Activated CD8-positive, alpha-beta T cell treated with anti-CD3 and anti-CD28 coated beads for 36 hours (primary cell): ENCODE measurements around the gene SLC6A1. TPM values are rescaled to one million over a fixed set of nuclear protein-coding genes. Genes with fewer than 3 reads are reported as not detected.

Source experiments
- ATAC-seq: fragments of 200-7000 bp; cut with Tn5 transposase; one replicate; pipeline ENCODE4 v1.10.0; 2021; ENCODE audit warnings: mild to moderate bottlenecking, moderate library complexity
- CTCF ChIA-PET: fragments of 350-600 bp; sonication (Branson Sonifier 250); formaldehyde crosslinking; loops from one replicate; lab custom pipeline; 2021; ENCODE audit warnings: antibody characterized with exemption; lab: Charles Lee
- POLR2A ChIA-PET: fragments of 350-600 bp; sonication (Branson Sonifier 250); formaldehyde crosslinking; loops from one replicate; lab custom pipeline; 2021; ENCODE audit warnings: antibody characterized with exemption; lab: Charles Lee
- DNase-seq: peaks from one replicate; pipeline ENCODE4 v3.0.0-alpha.2; 2020
- H3K27ac Mint-ChIP-seq: one replicate; pipeline ENCODE4 v1.8.0; 2021; ENCODE audit warnings: mild to moderate bottlenecking, mixed read lengths
- H3K27me3 Mint-ChIP-seq: one replicate; pipeline ENCODE4 v1.8.0; 2021; ENCODE audit warnings: mixed read lengths
- H3K36me3 Mint-ChIP-seq: one replicate; pipeline ENCODE4 v1.8.0; 2021; ENCODE audit warnings: low read depth, mixed read lengths
- H3K4me1 Mint-ChIP-seq: one replicate; pipeline ENCODE4 v1.8.0; 2021; ENCODE audit warnings: low read depth, mixed read lengths
- H3K4me3 Mint-ChIP-seq: one replicate; pipeline ENCODE4 v1.8.0; 2021; ENCODE audit warnings: mild to moderate bottlenecking, moderate library complexity, mixed read lengths
- H3K9me3 Mint-ChIP-seq: one replicate; pipeline ENCODE4 v1.8.0; 2021; ENCODE audit warnings: mixed read lengths
- CTCF ChIP-seq: fragments of 200-600 bp; IDR thresholded peaks from one replicate; pipeline ENCODE4 v1.8.0; 2022; ENCODE audit warnings: antibody characterized with exemption, mild to moderate bottlenecking
- intact Hi-C: fragments of 100-400 bp; cut with micrococcal nuclease; formaldehyde crosslinking; loops from one replicate; pipeline ENCODE4 v1.10.0; 2022
- total RNA-seq, 2 experiments: library from RNA; stranded (reverse); gene quantifications; one replicate each; pipeline ENCODE4 v1.2.3, GENCODE V29; 2021

Gene SLC6A1
- total RNA-seq, 2 experiments from 2014 or later, result not detected

DNA sequence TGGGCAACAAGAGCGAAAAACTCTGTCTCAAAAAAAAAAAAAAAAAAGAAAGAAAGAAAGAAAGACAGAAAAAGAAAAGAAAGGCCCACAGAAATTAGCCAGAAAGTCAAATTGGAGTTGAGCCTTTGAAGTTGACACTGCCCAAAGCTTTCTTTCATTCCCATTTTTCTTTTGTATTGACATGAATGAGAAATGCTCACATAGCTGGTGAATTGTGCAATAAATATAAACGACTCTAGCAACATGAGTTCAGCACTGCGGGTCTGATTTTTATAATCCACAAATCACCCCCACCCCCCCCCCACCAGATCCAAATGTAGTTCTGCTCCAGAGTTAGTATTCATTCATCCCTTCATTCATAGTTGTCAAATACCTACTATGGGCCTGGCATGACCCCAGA, 37.4 kb downstream of the SLC6A1 start:
- CTCF ChIA-PET, result no interaction called here
- Mint-ChIP-seq H3K4me1 (no peaks in the 10 kb centered on the region), H3K4me3 (no peak overlapping the region), H3K27ac (no peak overlapping the region), H3K36me3 (no peaks in the 10 kb centered on the region), H3K9me3 (peaks cover 4% of the 10 kb centered on the region), H3K27me3 (peaks cover 7% of the 10 kb centered on the region)
- ATAC-seq (no peak), DNase-seq (no peak)
- no peak for TF ChIP-seq CTCF
- POLR2A ChIA-PET, result no interaction called here
- intact Hi-C loops, result no loop called here

DNA sequence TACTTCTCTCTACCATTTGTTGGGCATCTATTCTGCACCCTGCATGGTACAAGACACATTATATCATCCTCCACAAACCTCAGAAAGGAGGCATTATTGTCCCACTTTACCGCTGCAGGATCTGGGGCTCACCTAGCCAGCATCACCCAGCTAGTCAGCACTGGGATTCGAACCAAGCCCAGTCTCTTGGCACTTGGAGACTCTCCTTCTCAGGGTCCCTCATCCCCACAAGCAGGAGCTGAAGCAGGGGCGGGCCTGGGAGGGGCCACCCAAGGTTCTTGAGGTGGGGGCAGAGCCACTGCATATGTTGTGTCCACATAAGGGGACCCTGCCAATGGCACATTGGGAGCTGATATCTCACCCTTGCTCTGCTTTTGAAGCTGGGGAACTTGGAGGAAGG, 41.3 kb downstream of the SLC6A1 start:
- POLR2A ChIA-PET, result no interaction called here
- Mint-ChIP-seq H3K27ac (no peak overlapping the region), H3K4me1 (no peaks in the 10 kb centered on the region), H3K36me3 (no peaks in the 10 kb centered on the region), H3K9me3 (no peaks in the 10 kb centered on the region), H3K27me3 (peaks cover 40% of the 10 kb centered on the region), H3K4me3 (no peak overlapping the region)
- DNase-seq (no peak), ATAC-seq (no peak)
- CTCF ChIA-PET, result no interaction called here
- intact Hi-C loops, result no loop called here
- no peak for TF ChIP-seq CTCF

GRCh38 chr3:11034309-11034985, 41.9 kb downstream of the SLC6A1 start:
- H3K27me3 Mint-ChIP-seq, result peaks cover 38% of the 10 kb centered on the region
- H3K27ac Mint-ChIP-seq, result no peak overlapping the region
- no peaks in the 10 kb centered on the region for H3K4me1 Mint-ChIP-seq
- no peak for TF ChIP-seq CTCF
- CTCF ChIA-PET, result no interaction called here
- intact Hi-C loops, result no loop called here
- H3K36me3 Mint-ChIP-seq, result no peaks in the 10 kb centered on the region
- H3K4me3 Mint-ChIP-seq, result no peak overlapping the region
- ATAC-seq, result no peak
- POLR2A ChIA-PET, result no interaction called here
- H3K9me3 Mint-ChIP-seq, result no peaks in the 10 kb centered on the region
- DNase-seq, result no peak

- POLR2A ChIA-PET, result no interaction called here
- no peaks in the 10 kb centered on the region for H3K4me1 Mint-ChIP-seq
- no peak for TF ChIP-seq CTCF
- no peaks in the 10 kb centered on the region for H3K9me3 Mint-ChIP-seq
- no peak overlapping the region for H3K27ac Mint-ChIP-seq
- DNase-seq (no peak), ATAC-seq (no peak)
- no peaks in the 10 kb centered on the region for H3K36me3 Mint-ChIP-seq
- CTCF ChIA-PET, result no interaction called here
- H3K27me3 Mint-ChIP-seq, result peaks cover 44% of the 10 kb centered on the region
- H3K4me3 Mint-ChIP-seq, result no peak overlapping the region
- intact Hi-C loops, result no loop called here
These were observed 43.4 kb downstream of the SLC6A1 start for GRCh38 chr3:11035757-11036505.

- no peak for ATAC-seq
- H3K4me3 Mint-ChIP-seq, result no peak overlapping the region
- POLR2A ChIA-PET, result no interaction called here
- no peaks in the 10 kb centered on the region for H3K9me3 Mint-ChIP-seq
- no peak for TF ChIP-seq CTCF
- CTCF ChIA-PET, result interaction anchor here (1.0 kb wide), 1 partner anchor 23 kb away, joined by 4 read pairs; no protein-coding TSS in a partner anchor
- no peak overlapping the region for H3K27ac Mint-ChIP-seq
- no peaks in the 10 kb centered on the region for H3K4me1 Mint-ChIP-seq
- DNase-seq, result no peak
- no peaks in the 10 kb centered on the region for H3K36me3 Mint-ChIP-seq
- intact Hi-C loops, result no loop called here
- peaks cover 44% of the 10 kb centered on the region for H3K27me3 Mint-ChIP-seq
These were observed 44.8 kb downstream of the SLC6A1 start for GRCh38 chr3:11037241-11037873.
